KMS-11 (cell line): ENCODE measurements around the gene CLEC18B.

Source experiments
- H2AFZ ChIP-seq: fragments of 200-600 bp; sonication (generic); 2 replicates; pipeline ENCODE4 v1.6.1; 2016; ENCODE audit warnings: antibody characterized with exemption, mixed run types, low read depth
- H3K27ac ChIP-seq: fragments of 200-600 bp; sonication (generic); 2 replicates; pipeline ENCODE4 v1.6.1; 2016; ENCODE audit warnings: mild to moderate bottlenecking, mixed run types
- H3K27me3 ChIP-seq: fragments of 200-600 bp; sonication (generic); 2 replicates; pipeline ENCODE4 v1.6.1; 2017; ENCODE audit warnings: mild to moderate bottlenecking, low read depth, mixed run types, moderate library complexity; ENCODE audit not compliant: insufficient read depth
- H3K36me3 ChIP-seq: fragments of 200-600 bp; sonication (generic); 2 replicates; pipeline ENCODE4 v1.6.1; 2017; ENCODE audit warnings: mild to moderate bottlenecking, mixed run types; ENCODE audit not compliant: insufficient read depth
- H3K4me1 ChIP-seq: fragments of 200-600 bp; sonication (generic); 2 replicates; pipeline ENCODE4 v1.6.1; 2016; ENCODE audit warnings: mild to moderate bottlenecking, low read depth, mixed run types; ENCODE audit not compliant: poor library complexity, severe bottlenecking
- H3K4me2 ChIP-seq: fragments of 200-600 bp; sonication (generic); 2 replicates; pipeline ENCODE4 v1.7.0; 2016; ENCODE audit warnings: mild to moderate bottlenecking, mixed run types
- H3K4me3 ChIP-seq: fragments of 200-600 bp; sonication (generic); IDR thresholded peaks from 2 replicates; pipeline ENCODE4 v1.6.1; 2017; ENCODE audit warnings: low read depth, low read length, mixed read lengths; ENCODE audit not compliant: insufficient read depth
- H3K79me2 ChIP-seq: fragments of 200-600 bp; sonication (generic); 2 replicates; pipeline ENCODE4 v1.6.1; 2016; ENCODE audit warnings: low read depth, mixed run types; ENCODE audit not compliant: insufficient read depth
- H3K9ac ChIP-seq: fragments of 200-600 bp; sonication (generic); 2 replicates; pipeline ENCODE4 v1.6.1; 2016; ENCODE audit warnings: mild to moderate bottlenecking, mixed run types
- H4K20me1 ChIP-seq: fragments of 200-600 bp; sonication (generic); 2 replicates; pipeline ENCODE4 v1.6.1; 2016; ENCODE audit warnings: mild to moderate bottlenecking, mixed run types; ENCODE audit not compliant: insufficient read depth
- TF ChIP-seq, protein P1 (sequence below): fragments of 200-600 bp; sonication (generic); conservative IDR thresholded peaks from 2 replicates; pipeline ENCODE4 v1.6.1; 2017; ENCODE audit warnings: low read depth, mild to moderate bottlenecking, antibody characterized with exemption, low read length, moderate library complexity, mixed read lengths

CLEC18B gene

DNA sequence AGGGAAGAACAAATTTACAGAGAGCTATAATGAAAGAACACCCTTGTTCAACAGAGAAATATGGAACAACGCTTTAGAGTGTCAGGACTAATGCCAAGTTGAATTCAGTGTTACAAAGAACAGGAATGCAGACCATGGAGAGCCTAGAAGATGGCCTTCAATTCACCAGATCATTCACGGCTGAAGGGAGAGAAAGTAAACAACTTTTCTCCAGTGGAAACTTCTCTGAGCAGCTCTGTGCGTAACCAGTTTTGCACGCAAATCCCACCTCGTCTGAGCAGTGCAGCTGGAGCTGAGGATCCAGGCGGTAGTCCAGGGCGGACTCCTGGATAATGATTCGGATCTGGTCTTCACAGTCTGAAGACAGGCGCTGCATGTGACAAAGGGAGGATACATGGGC is 40.5 kb upstream of the CLEC18B start:
- H3K4me3 ChIP-seq = no peak overlapping the region
- H3K27me3 ChIP-seq = no peaks in the 10 kb centered on the region
- no peaks in the 10 kb centered on the region for H3K79me2 ChIP-seq
- H3K27ac ChIP-seq = no peak overlapping the region
- TF ChIP-seq, protein P1, sequence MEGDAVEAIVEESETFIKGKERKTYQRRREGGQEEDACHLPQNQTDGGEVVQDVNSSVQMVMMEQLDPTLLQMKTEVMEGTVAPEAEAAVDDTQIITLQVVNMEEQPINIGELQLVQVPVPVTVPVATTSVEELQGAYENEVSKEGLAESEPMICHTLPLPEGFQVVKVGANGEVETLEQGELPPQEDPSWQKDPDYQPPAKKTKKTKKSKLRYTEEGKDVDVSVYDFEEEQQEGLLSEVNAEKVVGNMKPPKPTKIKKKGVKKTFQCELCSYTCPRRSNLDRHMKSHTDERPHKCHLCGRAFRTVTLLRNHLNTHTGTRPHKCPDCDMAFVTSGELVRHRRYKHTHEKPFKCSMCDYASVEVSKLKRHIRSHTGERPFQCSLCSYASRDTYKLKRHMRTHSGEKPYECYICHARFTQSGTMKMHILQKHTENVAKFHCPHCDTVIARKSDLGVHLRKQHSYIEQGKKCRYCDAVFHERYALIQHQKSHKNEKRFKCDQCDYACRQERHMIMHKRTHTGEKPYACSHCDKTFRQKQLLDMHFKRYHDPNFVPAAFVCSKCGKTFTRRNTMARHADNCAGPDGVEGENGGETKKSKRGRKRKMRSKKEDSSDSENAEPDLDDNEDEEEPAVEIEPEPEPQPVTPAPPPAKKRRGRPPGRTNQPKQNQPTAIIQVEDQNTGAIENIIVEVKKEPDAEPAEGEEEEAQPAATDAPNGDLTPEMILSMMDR = no peak
- no peak overlapping the region for H2AFZ ChIP-seq
- H3K9ac ChIP-seq = no peak overlapping the region
- H3K36me3 ChIP-seq = peaks cover 4% of the 10 kb centered on the region; the same call in 1 of the 2 replicates
- no peak overlapping the region for H3K4me2 ChIP-seq
- H4K20me1 ChIP-seq = 0 out of 2 replicates have a peak, but pooled peaks cover 3% of the 10 kb centered on the region
- peaks cover 4% of the 10 kb centered on the region for H3K4me1 ChIP-seq

DNA sequence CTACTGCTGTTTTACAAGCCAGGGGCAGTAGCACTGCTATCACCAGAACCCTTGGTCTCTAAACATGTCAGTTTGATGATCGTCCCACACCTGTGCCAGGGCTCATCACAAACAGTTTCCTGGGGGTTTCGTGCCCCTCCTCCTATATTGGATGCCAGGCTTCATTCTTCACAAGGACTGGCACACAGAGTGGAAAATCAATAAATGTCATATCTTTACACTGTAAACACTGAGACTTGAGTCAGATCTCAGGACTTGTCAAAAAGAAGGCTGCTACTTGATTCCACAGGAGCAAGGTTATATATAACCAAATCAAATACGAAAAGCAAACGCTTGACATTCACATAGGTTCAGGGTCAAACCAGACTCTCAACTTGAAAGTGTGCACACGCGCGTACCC is 39.3 kb upstream of the CLEC18B start:
- Histone ChIP-seq H3K9ac (no peak overlapping the region), H3K4me1 (no peaks in the 10 kb centered on the region), H4K20me1 (no peaks in the 10 kb centered on the region), H3K79me2 (no peaks in the 10 kb centered on the region), H2AFZ (no peak overlapping the region), H3K4me2 (no peak overlapping the region), H3K4me3 (no peak overlapping the region), H3K27me3 (no peaks in the 10 kb centered on the region), H3K27ac (no peak overlapping the region), H3K36me3 (peaks cover 4% of the 10 kb centered on the region; the same call in 1 of the 2 replicates)
- TF ChIP-seq, protein P1 = no peak

DNA sequence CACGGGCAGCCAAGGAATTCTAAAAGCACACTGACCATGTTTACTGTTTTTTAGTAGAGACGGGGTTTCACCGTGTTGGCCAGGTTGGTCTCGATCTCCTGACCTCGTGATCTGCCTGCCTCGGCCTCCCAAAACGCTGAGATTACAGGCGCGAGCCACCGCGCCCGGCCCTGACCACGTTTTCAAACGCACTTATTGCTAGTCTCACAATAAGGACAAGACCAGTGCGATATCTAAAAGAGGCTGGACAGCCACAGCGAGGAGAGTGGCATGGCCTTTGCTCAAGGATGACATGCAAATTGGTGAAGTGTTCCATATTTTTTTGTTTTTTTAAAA is 35.0 kb upstream of the CLEC18B start:
- no peak overlapping the region for H3K4me3 ChIP-seq
- H2AFZ ChIP-seq = no peak overlapping the region
- no peaks in the 10 kb centered on the region for H3K4me1 ChIP-seq
- TF ChIP-seq, protein P1 = no peak
- H3K4me2 ChIP-seq = no peak overlapping the region
- no peak overlapping the region for H3K27ac ChIP-seq
- H3K36me3 ChIP-seq = 0 out of 2 replicates have a peak, but pooled peaks cover 4% of the 10 kb centered on the region
- H3K79me2 ChIP-seq = no peaks in the 10 kb centered on the region
- no peaks in the 10 kb centered on the region for H4K20me1 ChIP-seq
- H3K9ac ChIP-seq = no peak overlapping the region
- no peaks in the 10 kb centered on the region for H3K27me3 ChIP-seq

DNA sequence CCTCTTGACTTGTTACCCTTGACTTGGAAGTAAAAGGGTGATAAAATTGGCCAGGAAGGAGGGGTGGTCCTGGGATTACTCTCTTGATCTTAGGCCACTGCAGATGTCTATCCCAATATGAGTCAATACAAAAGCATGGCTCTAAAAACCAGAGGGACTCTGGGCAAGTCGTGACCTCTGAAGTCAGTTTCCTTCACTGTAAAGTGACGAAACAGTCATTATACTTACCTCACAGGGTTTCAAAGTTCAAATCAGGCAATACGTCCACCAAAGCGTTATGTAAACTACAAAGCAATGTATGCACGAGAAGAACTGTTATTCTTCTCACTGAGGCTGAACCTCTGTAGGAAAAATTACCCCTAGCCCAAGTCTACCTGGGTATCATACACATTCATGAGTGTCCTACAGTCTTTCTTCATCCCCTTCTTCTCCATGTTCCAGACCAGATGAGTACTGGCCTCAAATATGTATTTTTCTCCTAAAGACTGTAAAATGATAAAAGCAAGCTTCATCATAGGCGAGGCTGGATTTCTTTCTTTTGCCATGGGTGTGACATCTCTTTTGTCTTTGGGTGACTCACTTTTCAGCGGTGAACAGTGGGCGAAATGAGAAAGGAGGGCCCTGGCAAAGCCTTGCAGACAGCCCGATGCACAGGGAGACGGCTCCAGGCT is 34.5 kb upstream of the CLEC18B start:
- no peak overlapping the region for H3K4me2 ChIP-seq
- H3K79me2 ChIP-seq = no peaks in the 10 kb centered on the region
- H3K9ac ChIP-seq = no peak overlapping the region
- no peak overlapping the region for H3K27ac ChIP-seq
- no peak overlapping the region for H3K4me3 ChIP-seq
- 0 out of 2 replicates have a peak, but pooled peaks cover 4% of the 10 kb centered on the region for H3K36me3 ChIP-seq
- H4K20me1 ChIP-seq = no peaks in the 10 kb centered on the region
- no peaks in the 10 kb centered on the region for H3K4me1 ChIP-seq
- H2AFZ ChIP-seq = no peak overlapping the region
- TF ChIP-seq, protein P1 = no peak
- H3K27me3 ChIP-seq = no peaks in the 10 kb centered on the region
